ENCODE results near the gene LYST. TPM values are rescaled to one million over a fixed set of nuclear protein-coding genes. Genes with fewer than 3 reads are reported as not detected.
A peak's percentile ranks its signal among the peaks of the same experiment; 100 is the strongest.

Gene LYST
- total and polyA plus RNA-seq, 2 of the 4 experiments (the other 2 are of a cell fraction) = 2.2 to 7.2 TPM

GRCh38 chr1:235650341-235651169, 216.2 kb downstream of the LYST start:
- Histone ChIP-seq H3K4me3 (ENCODE audit: insufficient read depth, low read depth, low read length) (peak overlapping the region; percentile 7; the same call in 1 of the 2 replicates), H2BK15ac (ENCODE audit: low read depth, low read length) (no peak overlapping the region), H3K27me3 (ENCODE audit: control insufficient read depth, insufficient read depth, low read length) (peaks cover 41% of the 10 kb centered on the region), H2AK9ac (replicated peaks; ENCODE audit: low read depth, low read length, poor library complexity) (no peak overlapping the region), H3K4me2 (ENCODE audit: low read depth, low read length) (peak overlapping the region; percentile 6; the same call in 1 of the 2 replicates), H3K23ac (ENCODE audit: low read depth, low read length) (peak overlapping the region; percentile 0; the same call in 1 of the 2 replicates), H3K36me3 (ENCODE audit: control insufficient read depth, insufficient read depth, low read length) (no peaks in the 10 kb centered on the region), H2BK5ac (ENCODE audit: low read depth, low read length, poor library complexity, severe bottlenecking) (no peak overlapping the region), H2AK5ac (ENCODE audit: low read depth, low read length) (no peak overlapping the region), H4K20me1 (ENCODE audit: insufficient read depth, low read length) (0 out of 2 replicates have a peak, but pooled peaks cover 3% of the 10 kb centered on the region), H3K27ac (ENCODE audit: insufficient read depth, low read length) (no peak overlapping the region), H2BK120ac (ENCODE audit: low read depth, low read length) (no peak overlapping the region), H2BK20ac (ENCODE audit: low read depth, low read length) (no peak overlapping the region), H4K8ac (ENCODE audit: low read depth in 2 of 2, low read length in 2 of 2) (no peak overlapping the region), H4K91ac (ENCODE audit: insufficient read depth, low read depth, low read length) (no peak overlapping the region), H2AFZ (replicated peaks; ENCODE audit: low read length, poor library complexity) (peak overlapping the region; percentile 79), H3K9me1 (ENCODE audit: insufficient read depth, low read length) (no peaks in the 10 kb centered on the region), H3K56ac (ENCODE audit: extremely low read depth, insufficient read depth, low read length) (no peak overlapping the region), H3K9ac (ENCODE audit: low read depth, low read length) (no peak overlapping the region), H3K14ac (replicated peaks; ENCODE audit: low read depth, low read length) (no peak overlapping the region), H3K18ac (ENCODE audit: low read depth, low read length) (no peak overlapping the region), H3K9me3 (ENCODE audit: control insufficient read depth, insufficient read depth, low read length) (no peaks in the 10 kb centered on the region; the same call in none of the 2 replicates), H4K5ac (ENCODE audit: low read depth, low read length) (no peak overlapping the region), H3K4me1 (ENCODE audit: control insufficient read depth, insufficient read depth, low read length) (no peaks in the 10 kb centered on the region), H3K4ac (ENCODE audit: low read depth, low read length) (no peak overlapping the region), H3K79me1 (ENCODE audit: low read depth in 1 of 2, low read length in 2 of 2) (no peaks in the 10 kb centered on the region)
- DNase-seq = no peak
- intact Hi-C loops (cut with micrococcal nuclease) (no loop called here), in situ Hi-C loops (cut with MboI; ENCODE audit: low sequenced_read_pairs) (no loop called here), dilution Hi-C loops (cut with HindIII; ENCODE audit: low sequenced_read_pairs, unreplicated experiment) (no loop called here)
- 12% methylated on average over 14 of the region's 71 CpGs; no CpG with 5 or more reads in 1 of the 2 experiments for WGBS, 2 experiments (ENCODE audit: extremely low coverage in 2 of 2, insufficient read length in 1 of 2)
- POLR2A ChIA-PET (ENCODE audit: unreplicated experiment) = no interaction called here
- CTCF ChIA-PET = no interaction called here
- BruUV-seq (replicated peaks) = no TSS peak
- ATAC-seq (ENCODE audit: low read depth) = 0 out of 2 replicates have a peak, but pooled peaks have one; percentile 18
- TF ChIP-seq USF2 (IDR thresholded peaks at IDR 0.05; ENCODE audit: low read depth, low read length) = no peak
- TF ChIP-seq NFE2L2 (IDR thresholded peaks at IDR 0.05; ENCODE audit: low read depth, low read length) = no peak
- TF ChIP-seq FOS (IDR thresholded peaks at IDR 0.05; ENCODE audit: low read depth, low read length) = no peak
- TF ChIP-seq CTCF (conservative IDR thresholded peaks at IDR 0.05; ENCODE audit: low read depth, low read length) = no peak
- TF ChIP-seq MAFK (IDR thresholded peaks at IDR 0.05; ENCODE audit: low read depth, low read length) = no peak
- TF ChIP-seq RFX5 (IDR thresholded peaks at IDR 0.05; ENCODE audit: low read depth, low read length) = no peak
- TF ChIP-seq CHD1 (IDR thresholded peaks at IDR 0.05; ENCODE audit: low read depth, low read length) = no peak
- no peak for TF ChIP-seq RCOR1 (IDR thresholded peaks at IDR 0.05; ENCODE audit: insufficient replicate concordance, low read length)
- TF ChIP-seq POLR2A (IDR thresholded peaks at IDR 0.05; ENCODE audit: low read depth, low read length) = no peak
- no peak for TF ChIP-seq SMC3 (IDR thresholded peaks at IDR 0.05; ENCODE audit: low read depth, low read length)
- TF ChIP-seq CEBPB (IDR thresholded peaks at IDR 0.05; ENCODE audit: low read depth, low read length) = no peak
- no peak for TF ChIP-seq MXI1 (IDR thresholded peaks at IDR 0.05; ENCODE audit: borderline replicate concordance, low read depth, low read length)
- no peak for TF ChIP-seq ELK1 (IDR thresholded peaks at IDR 0.05; ENCODE audit: borderline replicate concordance, low read depth, low read length)
- no peak for TF ChIP-seq MAZ (IDR thresholded peaks at IDR 0.05; ENCODE audit: borderline replicate concordance, low read depth, low read length)
- TF ChIP-seq BHLHE40 (IDR thresholded peaks at IDR 0.05; ENCODE audit: low read depth, low read length) = no peak

All from IMR-90 (cell line).